ENCODE results near the gene RNF224.

Gene RNF224

DNA sequence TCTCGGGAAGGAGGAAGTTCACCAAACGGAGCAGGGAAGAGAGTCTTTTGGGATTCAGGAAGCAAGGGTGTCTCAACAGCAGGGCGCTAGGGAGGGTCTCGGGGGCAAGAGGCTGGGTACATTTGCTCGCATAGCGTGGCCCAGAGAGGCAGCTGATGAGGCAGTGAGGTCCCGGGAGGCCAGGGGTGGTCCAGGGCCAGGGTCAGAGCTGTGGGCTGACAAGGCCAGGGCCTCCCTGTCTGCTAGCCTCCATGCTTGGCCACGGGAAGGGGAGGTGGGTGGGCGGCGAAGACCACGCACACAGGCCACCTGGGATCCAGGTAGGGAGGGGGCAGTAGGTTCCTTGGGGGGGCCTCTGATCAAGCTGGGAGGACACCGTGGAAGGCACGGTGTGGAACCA, 15.8 kb upstream of the RNF224 start:
- Mint-ChIP-seq H3K4me1 (peaks cover 19% of the 10 kb centered on the region), H3K36me3 (ENCODE audit: insufficient read depth) (peaks cover 11% of the 10 kb centered on the region), H3K27ac (ENCODE audit: low read depth) (no peak overlapping the region), H3K4me3 (no peak overlapping the region), H3K9me3 (no peaks in the 10 kb centered on the region), H3K27me3 (no peaks in the 10 kb centered on the region)
- no peak for DNase-seq (ENCODE audit: low spot score in 2 of 2)
- no peak for ATAC-seq (replicated peaks; ENCODE audit: extremely low read depth, poor library complexity, severe bottlenecking)

DNA sequence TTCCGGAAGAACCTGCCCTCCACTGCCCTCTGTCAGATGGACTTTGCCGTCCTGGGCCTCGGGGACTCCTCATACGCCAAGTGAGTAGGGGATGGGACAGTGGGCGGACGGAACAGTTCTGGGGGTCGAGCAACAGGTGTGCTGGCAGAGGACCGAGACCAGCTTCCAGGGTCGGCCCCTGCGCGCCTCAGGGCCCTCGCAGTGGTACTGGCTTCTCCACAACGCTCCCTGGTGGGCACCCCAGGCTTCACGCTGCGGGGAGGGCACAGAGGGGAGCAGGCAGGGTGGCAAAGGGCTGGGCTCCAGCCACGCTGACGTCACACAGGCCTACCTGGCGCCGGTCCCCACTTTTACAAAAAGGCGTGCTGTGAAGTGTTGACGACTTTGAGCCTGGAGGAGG, 14.8 kb upstream of the RNF224 start:
- ATAC-seq (replicated peaks; ENCODE audit: extremely low read depth, poor library complexity, severe bottlenecking) (no peak), DNase-seq (ENCODE audit: low spot score in 2 of 2) (no peak)
- H3K27me3 Mint-ChIP-seq = no peaks in the 10 kb centered on the region
- H3K27ac Mint-ChIP-seq (ENCODE audit: low read depth) = peak overlapping the region; percentile 38
- H3K36me3 Mint-ChIP-seq (ENCODE audit: insufficient read depth) = peaks cover 11% of the 10 kb centered on the region
- H3K9me3 Mint-ChIP-seq = no peaks in the 10 kb centered on the region
- H3K4me3 Mint-ChIP-seq = no peak overlapping the region
- peaks cover 10% of the 10 kb centered on the region for H3K4me1 Mint-ChIP-seq

DNA sequence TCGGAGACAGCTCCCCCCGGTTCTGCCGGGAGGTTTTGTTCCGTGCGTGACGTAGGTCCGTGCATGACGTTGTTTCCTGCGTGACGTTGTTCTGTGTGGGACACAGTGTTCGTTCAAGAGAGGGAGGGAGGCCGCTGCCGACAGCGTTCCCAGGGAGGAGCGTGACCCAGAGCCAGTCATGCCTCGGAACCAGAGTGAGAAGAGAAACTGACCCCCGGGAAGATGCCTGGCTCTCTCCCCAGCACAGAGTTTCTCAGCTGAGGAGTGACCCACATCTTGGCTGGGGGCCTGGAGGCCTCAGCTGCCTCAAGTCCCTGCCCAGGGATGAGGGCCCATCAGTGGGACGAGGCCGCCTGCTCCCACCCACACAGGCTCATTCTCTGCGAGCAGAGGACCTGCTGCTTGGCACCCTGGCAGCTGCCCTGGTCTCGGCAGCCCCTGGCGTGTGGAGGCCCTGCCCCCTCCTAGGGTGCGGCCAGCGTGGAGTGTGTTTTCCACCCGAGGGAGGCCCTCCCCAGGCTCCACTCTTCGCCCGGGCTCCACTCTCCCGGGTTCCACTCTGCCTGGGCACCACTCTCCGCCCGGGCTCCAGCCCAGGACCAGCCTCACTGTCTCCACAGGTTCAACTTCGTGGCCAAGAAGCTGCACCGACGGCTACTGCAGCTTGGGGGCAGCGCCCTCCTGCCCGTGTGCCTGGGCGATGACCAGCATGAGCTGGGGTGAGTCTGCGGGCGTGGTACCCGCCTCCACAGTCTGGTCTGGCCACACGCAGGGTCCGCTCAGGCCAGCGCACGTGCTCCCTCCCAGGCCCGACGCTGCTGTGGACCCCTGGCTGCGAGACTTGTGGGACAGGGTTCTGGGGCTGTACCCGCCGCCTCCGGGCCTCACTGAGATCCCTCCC, 13.9 kb upstream of the RNF224 start:
- ATAC-seq (replicated peaks; ENCODE audit: extremely low read depth, poor library complexity, severe bottlenecking) (no peak), DNase-seq (ENCODE audit: low spot score in 2 of 2) (no peak)
- Mint-ChIP-seq H3K27ac (ENCODE audit: low read depth) (peak overlapping the region; percentile 38), H3K36me3 (ENCODE audit: insufficient read depth) (peaks cover 8% of the 10 kb centered on the region), H3K27me3 (no peaks in the 10 kb centered on the region), H3K4me1 (peaks cover 6% of the 10 kb centered on the region), H3K9me3 (no peaks in the 10 kb centered on the region), H3K4me3 (no peak overlapping the region)

DNA sequence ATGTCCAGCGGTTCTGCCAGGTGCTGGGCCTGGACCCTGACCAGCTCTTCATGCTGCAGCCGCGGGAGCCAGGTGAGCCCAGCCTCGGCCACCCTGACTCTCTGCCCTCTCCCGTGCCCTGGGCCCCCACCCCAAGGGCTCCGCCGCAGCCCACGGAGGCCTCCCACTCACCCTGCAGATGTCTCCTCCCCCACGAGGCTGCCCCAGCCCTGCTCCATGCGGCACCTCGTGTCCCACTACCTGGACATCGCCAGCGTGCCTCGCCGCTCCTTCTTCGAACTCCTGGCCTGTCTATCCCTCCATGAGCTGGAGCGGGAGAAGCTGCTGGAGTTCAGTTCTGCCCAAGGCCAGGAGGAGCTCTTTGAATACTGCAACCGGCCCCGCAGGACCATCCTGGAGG, 12.7 kb upstream of the RNF224 start:
- H3K4me3 Mint-ChIP-seq = no peak overlapping the region
- no peaks in the 10 kb centered on the region for H3K9me3 Mint-ChIP-seq
- no peak for ATAC-seq (replicated peaks; ENCODE audit: extremely low read depth, poor library complexity, severe bottlenecking)
- H3K36me3 Mint-ChIP-seq (ENCODE audit: insufficient read depth) = peaks cover 7% of the 10 kb centered on the region
- H3K4me1 Mint-ChIP-seq = peaks cover 6% of the 10 kb centered on the region
- no peak for DNase-seq (ENCODE audit: low spot score in 2 of 2)
- no peak overlapping the region for H3K27ac Mint-ChIP-seq (ENCODE audit: low read depth)
- H3K27me3 Mint-ChIP-seq = no peaks in the 10 kb centered on the region

DNA sequence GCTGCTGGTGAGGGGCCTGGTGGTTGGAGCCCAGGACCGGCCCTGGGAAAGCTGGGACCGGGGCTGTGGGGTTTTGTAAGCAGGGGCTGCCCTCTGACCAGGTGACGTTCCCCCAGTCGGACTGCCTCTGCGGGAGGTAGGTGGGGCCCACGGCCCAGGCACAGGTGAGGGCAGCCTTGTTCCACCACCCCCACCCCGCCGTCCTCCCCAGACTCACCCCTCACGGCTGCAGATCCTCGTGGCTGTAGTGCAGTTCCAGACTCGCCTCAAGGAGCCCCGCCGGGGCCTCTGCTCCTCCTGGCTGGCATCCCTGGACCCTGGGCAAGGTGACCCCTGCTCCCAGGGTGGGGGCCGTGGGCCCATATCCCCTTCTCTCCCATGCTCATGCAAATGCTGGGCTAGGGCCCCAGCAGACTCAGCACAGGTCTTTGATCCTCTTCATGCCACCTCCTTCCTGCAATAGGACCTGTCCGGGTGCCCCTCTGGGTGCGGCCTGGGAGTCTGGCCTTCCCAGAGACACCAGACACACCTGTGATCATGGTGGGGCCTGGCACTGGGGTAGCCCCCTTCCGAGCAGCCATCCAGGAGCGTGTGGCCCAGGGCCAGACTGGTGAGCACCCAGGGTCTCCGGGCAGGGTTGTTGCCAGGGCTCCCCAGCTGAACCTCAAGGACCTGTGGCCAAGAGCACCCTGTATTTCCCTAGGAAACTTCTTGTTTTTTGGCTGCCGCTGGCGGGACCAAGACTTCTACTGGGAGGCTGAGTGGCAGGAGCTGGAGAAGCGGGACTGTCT, 11.9 kb upstream of the RNF224 start:
- Mint-ChIP-seq H3K27ac (ENCODE audit: low read depth) (no peak overlapping the region), H3K36me3 (ENCODE audit: insufficient read depth) (peaks cover 7% of the 10 kb centered on the region), H3K4me1 (peaks cover 6% of the 10 kb centered on the region), H3K9me3 (no peaks in the 10 kb centered on the region), H3K27me3 (no peaks in the 10 kb centered on the region), H3K4me3 (no peak overlapping the region)
- DNase-seq (ENCODE audit: low spot score in 2 of 2) (no peak), ATAC-seq (replicated peaks; ENCODE audit: extremely low read depth, poor library complexity, severe bottlenecking) (no peak)

DNA sequence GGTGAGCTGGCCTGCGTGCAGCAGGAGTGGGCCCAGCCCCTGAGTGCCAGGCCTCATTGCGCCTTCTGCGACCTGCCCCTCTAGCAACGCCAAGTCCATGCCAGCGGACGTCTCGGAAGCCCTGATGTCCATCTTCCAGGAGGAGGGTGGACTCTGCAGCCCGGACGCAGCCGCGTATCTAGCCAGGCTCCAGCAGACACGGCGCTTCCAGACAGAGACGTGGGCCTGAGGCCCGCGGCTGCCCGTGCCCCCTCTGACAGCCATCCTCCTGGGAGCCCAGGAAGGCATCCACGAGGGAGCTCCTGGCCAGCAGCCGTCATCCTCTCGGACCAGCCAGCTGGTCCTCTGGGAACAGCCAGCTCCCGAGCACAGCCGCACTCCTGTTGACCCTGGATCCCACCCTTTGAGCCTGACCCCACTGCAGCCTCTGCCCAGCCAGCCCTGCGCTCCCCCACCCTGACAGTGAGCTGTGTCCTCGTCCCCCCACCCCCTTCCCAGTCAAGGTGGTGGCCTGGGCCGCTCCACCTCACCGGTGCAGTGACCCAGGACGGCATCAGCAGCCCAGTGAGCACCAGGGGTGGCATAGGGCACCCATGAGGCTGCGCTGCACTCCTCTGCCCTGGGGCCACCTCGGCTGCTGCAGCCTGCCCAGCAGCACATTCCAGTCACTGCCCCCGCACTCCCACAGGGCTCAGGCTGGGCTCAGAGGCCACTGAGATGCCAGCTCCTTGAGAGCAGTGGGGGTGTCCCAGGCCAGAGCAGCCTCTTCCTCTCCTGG, 10.9 kb upstream of the RNF224 start:
- ATAC-seq (replicated peaks; ENCODE audit: extremely low read depth, poor library complexity, severe bottlenecking) (no peak), DNase-seq (ENCODE audit: low spot score in 2 of 2) (no peak)
- Mint-ChIP-seq H3K36me3 (ENCODE audit: insufficient read depth) (peaks cover 7% of the 10 kb centered on the region), H3K4me1 (no peaks in the 10 kb centered on the region), H3K9me3 (no peaks in the 10 kb centered on the region), H3K27ac (ENCODE audit: low read depth) (no peak overlapping the region), H3K27me3 (no peaks in the 10 kb centered on the region), H3K4me3 (no peak overlapping the region)

DNA sequence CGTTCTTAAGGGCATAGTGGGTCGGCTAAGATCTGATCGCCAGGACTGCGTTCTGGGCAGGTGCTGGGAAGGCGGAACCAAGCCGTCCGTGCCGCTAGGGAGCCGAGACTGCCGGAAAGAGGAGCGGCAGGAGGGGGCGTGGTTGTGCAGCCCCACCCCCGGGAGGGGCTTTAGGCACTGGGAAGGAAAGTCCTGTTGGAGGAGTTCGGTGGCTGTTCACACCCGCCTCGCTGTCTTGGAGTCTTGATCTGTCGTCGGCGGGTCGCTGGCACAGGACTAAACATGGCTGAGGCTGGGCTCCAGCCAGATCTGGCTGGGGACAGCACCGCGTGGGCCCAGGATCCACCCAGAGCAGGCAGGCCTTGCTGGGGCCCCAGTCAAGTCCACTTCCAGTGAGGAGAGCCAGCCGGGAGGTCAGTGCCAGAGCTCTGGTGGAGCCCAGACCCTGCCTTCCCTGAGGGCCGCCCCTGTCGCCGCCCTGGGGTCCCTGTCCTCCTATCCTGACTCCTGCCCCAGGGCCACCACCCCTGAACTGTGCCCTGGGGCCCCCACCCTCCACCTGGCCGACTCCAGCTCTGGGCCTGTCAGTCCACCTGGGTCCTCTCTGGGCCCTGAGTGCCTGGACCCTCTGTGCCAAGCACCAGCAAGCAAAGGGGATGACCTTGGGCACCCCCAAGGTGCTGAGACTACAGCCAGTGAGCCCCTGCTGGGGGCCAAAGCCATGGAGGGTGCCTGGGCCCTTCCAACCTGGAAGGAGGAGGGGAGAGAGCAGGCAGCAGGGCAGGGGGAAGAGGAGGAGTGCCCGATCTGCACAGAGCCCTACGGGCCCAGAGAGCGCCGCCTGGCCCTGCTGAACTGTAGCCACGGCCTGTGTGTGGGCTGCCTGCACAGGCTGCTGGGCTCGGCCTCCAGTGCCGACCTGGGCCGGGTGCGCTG, 9.8 kb upstream of the RNF224 start:
- no peak for DNase-seq (ENCODE audit: low spot score in 2 of 2)
- Mint-ChIP-seq H3K27me3 (no peaks in the 10 kb centered on the region), H3K9me3 (no peaks in the 10 kb centered on the region), H3K27ac (ENCODE audit: low read depth) (no peak overlapping the region), H3K36me3 (ENCODE audit: insufficient read depth) (peaks cover 7% of the 10 kb centered on the region), H3K4me1 (no peaks in the 10 kb centered on the region), H3K4me3 (no peak overlapping the region)
- no peak for ATAC-seq (replicated peaks; ENCODE audit: extremely low read depth, poor library complexity, severe bottlenecking)

DNA sequence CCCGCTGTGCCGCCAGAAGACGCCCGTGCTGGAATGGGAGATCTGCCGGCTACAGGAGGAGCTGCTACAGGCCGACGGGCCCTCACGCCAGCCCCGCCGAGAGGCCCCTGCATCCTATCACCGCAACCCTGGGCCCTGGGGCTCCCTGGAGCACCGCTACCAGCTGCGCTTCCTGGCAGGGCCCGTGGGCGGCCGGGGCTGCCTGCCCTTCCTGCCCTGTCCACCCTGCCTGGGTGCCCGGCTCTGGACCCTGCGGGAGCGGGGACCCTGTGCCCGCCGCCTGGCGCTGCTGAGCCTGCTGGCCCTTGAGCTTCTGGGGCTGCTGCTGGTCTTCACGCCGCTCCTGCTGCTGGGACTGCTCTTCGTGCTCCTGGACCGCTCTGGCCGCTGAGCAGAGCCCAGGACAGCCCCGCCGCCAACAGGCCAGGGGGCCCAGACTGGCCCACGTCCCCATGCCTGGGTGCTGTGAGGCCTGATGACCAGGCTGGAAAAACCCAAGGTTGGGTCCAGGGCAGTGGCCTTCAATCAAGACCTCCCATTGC, 9.0 kb upstream of the RNF224 start:
- DNase-seq (ENCODE audit: low spot score in 2 of 2) (no peak), ATAC-seq (replicated peaks; ENCODE audit: extremely low read depth, poor library complexity, severe bottlenecking) (no peak)
- H3K9me3 Mint-ChIP-seq = no peaks in the 10 kb centered on the region
- no peak overlapping the region for H3K27ac Mint-ChIP-seq (ENCODE audit: low read depth)
- no peaks in the 10 kb centered on the region for H3K27me3 Mint-ChIP-seq
- no peak overlapping the region for H3K4me3 Mint-ChIP-seq
- peaks cover 9% of the 10 kb centered on the region for H3K36me3 Mint-ChIP-seq (ENCODE audit: insufficient read depth)
- H3K4me1 Mint-ChIP-seq = no peaks in the 10 kb centered on the region

DNA sequence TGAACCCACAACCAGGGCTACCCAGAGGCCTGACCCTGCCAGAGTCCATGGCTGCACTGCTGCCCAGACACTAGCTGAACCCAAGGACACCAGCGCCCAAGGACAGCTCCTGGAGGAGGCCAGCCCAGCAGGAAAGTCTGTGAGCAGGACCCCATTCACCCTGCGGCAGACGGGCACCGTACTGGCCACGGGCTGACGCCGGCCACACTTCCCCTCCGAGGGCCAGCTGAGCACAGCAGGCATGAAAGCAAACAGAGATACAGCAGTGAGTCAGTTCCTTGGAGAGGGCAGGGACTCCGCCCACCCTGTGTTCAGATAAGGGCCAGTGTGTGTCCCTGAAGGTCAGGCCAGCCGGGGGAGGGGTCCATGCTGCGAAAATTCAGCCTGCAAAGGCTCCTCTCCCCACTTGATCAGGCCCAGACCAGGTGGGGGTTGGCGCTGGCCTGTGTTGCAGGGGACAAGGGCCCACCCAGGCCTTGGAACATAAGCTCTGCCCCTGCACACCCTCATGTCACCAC, 8.5 kb upstream of the RNF224 start:
- Mint-ChIP-seq H3K27ac (ENCODE audit: low read depth) (no peak overlapping the region), H3K4me1 (no peaks in the 10 kb centered on the region), H3K27me3 (no peaks in the 10 kb centered on the region), H3K4me3 (no peak overlapping the region), H3K9me3 (no peaks in the 10 kb centered on the region), H3K36me3 (ENCODE audit: insufficient read depth) (peaks cover 11% of the 10 kb centered on the region)
- ATAC-seq (replicated peaks; ENCODE audit: extremely low read depth, poor library complexity, severe bottlenecking) (no peak), DNase-seq (ENCODE audit: low spot score in 2 of 2) (no peak)

DNA sequence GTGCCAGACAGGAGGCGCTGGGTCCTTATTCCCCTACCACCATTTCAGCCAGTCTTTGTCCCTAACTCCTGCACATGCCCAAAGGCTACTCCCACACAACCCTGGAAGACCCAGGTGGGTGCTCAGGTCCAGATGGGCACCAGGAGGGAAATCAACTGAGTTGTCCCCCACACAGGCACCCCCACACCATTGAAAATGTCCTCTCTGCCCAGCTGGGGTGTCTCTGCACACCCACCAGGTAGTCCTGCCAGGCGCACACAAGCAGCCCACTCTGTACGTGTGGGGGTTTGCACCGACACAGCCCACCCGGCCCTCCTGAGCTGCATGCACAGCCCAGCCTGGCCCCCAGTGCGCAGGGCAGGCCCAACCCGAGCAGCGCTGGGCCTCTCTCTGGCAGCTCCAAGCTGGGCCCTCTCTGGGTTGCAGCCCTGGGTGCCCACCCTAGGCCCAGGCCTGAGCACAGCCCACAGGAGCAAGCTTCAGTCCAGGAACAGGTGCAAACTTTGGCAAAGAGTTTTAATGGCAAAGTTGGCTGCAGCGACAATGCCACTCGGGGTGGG, 7.5 kb upstream of the RNF224 start:
- Mint-ChIP-seq H3K27me3 (no peaks in the 10 kb centered on the region), H3K27ac (ENCODE audit: low read depth) (no peak overlapping the region), H3K9me3 (no peaks in the 10 kb centered on the region), H3K4me1 (no peaks in the 10 kb centered on the region), H3K4me3 (no peak overlapping the region), H3K36me3 (ENCODE audit: insufficient read depth) (peaks cover 11% of the 10 kb centered on the region)
- ATAC-seq (replicated peaks; ENCODE audit: extremely low read depth, poor library complexity, severe bottlenecking) (no peak), DNase-seq (ENCODE audit: low spot score in 2 of 2) (no peak)

DNA sequence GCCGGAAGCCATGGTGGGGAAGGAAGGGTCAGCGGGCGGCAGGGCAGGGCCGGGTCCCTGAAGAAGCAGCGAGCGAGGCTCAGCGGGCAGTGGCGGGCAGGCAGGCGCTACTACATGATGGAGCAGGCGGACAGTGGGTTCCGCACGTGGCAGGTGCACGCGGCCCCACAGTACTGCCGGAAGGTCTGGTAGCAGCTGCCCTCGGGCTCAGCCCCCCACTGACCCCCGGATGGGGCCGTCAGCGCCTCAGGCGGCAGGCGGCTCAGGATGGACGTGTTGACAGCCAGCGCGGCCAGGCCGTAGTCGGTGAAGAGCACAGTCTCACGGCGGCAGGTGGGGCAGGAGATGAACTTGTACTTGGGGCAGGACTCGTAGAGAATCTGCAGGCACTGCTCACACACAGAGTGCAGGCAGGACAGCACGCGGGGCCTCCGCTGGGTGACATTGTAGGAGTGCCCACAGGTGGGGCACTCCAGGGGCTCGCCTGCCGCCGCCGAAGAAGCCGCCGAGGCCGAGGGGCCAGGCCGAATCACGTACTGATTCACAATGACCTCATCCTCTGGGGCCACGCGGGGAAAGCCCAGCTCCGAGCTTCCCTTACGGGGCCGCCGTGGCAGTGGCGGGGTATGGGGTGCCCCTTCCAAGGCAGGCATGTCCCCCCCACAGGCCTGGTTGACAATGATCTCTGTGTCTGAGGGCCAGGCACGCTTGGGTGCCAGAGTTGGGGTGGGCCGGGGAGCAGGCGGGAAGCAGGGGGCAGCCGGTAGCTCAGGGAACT, 6.8 kb upstream of the RNF224 start:
- no peak overlapping the region for H3K27ac Mint-ChIP-seq (ENCODE audit: low read depth)
- no peaks in the 10 kb centered on the region for H3K9me3 Mint-ChIP-seq
- H3K4me3 Mint-ChIP-seq = peak overlapping the region; percentile 37
- H3K36me3 Mint-ChIP-seq (ENCODE audit: insufficient read depth) = peaks cover 11% of the 10 kb centered on the region
- no peaks in the 10 kb centered on the region for H3K27me3 Mint-ChIP-seq
- DNase-seq (ENCODE audit: low spot score in 2 of 2) = no peak
- no peak for ATAC-seq (replicated peaks; ENCODE audit: extremely low read depth, poor library complexity, severe bottlenecking)
- no peaks in the 10 kb centered on the region for H3K4me1 Mint-ChIP-seq

Measured in central memory CD8-positive, alpha-beta T cell (primary cell).